GM18868 (cell line): ENCODE data around the gene AHDC1.

Experiments used
- ATAC-seq: cut with Tn5 transposase; IDR thresholded peaks from one replicate; pipeline ENCODE4 v1.9.1; 2021; ENCODE audit warnings: mild to moderate bottlenecking, moderate library complexity; ENCODE audit not compliant: unreplicated experiment

Gene AHDC1

DNA sequence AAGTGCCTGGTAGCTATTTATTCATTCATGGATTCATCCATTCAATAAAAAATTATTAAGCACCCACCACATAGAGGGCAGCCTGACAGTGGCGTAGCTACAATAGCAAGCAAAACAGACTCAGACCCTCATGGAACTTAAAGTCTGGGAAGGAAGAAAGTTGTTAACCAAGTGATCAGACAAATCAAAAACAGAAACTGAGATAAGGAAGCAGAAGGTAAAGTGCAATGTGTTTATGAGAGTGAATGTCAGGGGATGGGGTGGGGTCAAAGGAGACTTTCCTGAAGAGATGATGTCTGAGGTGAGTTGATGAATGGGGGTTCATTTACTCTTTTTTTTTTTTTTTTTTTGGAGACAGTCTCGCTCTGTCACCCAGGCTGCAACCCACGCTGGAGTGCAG is 111.1 kb downstream of the AHDC1 start:
- ATAC-seq = no peak

DNA sequence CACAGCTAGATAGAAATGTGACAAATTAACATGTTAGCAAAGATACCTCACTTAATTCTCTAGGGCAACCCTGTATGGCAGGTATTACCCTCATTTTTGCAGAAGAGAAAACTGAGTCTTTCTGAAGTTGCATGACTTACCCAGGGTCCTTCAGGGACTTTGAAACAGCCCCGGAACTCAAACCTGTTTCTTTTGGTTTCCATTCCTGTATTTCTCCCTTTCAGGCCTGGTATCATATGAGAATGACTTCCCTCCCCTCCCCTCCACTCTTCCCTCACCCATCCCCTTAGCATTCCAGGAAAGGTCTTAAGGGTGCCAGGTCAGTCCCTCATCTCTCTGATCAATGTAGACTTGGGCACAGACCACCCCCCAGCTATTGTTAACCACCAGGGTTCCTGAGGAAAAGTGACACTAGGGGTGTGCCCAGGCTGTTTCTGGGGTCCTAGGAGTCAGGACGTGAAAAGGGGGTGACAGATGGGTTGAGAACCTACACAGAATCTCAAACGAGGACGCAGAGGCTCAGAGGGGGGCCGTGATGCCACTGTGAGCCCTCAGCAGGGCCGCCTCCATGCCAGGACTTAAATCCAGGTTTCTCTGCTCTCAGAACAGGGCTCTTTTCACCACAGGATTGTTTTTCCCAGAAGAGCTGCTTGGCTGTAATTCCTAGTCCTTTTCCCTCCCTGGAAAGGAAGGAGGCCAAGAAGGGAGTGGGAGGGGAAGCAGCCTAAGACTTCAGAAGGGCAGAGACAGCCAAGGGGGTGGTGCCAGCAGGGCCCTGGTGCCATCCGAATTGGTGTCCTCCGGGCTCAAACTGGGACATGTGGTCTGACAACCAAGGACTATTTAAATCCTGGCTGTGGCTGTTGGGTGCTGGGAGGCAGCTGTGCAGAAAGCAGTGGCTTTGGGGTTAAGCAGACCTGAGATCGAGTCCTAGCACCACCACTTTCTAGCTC is 111.9 kb downstream of the AHDC1 start:
- ATAC-seq = no peak

DNA sequence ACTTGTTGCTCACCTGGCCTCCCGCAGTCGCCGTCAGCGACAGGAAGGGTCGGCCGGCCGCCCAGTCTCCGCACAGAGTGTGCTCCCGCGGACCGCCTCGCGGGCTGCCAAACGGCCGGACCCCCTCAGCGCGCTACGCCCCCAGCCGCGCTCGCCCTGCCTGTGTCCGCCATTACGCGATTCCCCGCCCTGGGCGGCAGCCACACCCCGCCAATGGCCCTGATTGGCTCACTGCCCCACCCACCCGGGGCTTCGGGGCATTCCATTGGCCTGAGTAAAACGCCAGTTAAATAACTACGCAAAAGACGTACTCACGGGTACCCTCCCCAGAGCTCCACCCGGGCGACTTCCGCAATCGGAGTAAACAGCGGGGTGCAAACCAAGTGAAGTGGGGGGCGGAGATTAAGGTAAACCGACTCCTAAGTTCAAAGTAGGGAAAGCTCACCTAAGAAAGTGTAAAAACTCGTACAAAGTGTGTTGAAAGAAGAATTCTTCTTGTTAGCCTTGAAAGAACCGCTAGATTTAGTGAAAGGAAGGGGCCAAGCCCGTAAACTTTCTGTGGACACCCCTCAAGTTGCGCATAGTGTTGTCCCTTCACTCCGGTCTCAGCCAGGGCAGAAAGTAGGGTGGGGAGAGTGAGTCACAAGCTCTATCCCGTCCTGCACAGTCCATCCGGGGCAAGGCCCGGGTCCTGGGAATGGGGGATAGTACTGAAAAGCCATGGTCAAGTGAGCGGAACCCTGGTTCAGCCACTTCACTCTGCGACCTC is 113.8 kb downstream of the AHDC1 start, which contains the start of gene WASF2:
Gene WASF2 (minus strand): TSS at position 195 of the 769 bp plus-strand sequence. CDS start 61,277 bp downstream, outside the sequence.
- peak; percentile 77 for ATAC-seq

DNA sequence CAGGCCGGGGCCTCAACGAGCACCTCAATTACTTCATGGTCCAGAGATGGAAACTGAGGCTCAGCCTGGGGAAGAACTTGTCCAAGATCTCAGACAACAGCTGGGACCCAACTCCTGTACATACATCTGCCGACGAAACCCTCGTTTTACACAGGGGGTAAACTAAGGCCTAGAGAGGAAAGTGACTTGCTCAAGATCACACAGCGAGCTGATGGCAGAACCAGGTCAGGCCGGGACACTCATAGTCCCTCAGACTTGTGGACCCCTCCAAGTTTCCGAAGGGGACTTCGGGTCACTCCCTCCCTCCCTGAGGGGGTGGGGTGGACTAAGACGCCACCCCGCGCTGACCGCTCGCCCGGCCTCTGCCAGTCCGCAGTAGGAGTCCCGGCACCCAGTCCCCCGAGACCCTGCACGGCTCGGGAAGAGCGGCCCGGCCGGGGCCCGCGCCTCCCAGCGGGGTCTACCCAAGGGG is 114.4 kb downstream of the AHDC1 start:
- peak; percentile 21 for ATAC-seq

DNA sequence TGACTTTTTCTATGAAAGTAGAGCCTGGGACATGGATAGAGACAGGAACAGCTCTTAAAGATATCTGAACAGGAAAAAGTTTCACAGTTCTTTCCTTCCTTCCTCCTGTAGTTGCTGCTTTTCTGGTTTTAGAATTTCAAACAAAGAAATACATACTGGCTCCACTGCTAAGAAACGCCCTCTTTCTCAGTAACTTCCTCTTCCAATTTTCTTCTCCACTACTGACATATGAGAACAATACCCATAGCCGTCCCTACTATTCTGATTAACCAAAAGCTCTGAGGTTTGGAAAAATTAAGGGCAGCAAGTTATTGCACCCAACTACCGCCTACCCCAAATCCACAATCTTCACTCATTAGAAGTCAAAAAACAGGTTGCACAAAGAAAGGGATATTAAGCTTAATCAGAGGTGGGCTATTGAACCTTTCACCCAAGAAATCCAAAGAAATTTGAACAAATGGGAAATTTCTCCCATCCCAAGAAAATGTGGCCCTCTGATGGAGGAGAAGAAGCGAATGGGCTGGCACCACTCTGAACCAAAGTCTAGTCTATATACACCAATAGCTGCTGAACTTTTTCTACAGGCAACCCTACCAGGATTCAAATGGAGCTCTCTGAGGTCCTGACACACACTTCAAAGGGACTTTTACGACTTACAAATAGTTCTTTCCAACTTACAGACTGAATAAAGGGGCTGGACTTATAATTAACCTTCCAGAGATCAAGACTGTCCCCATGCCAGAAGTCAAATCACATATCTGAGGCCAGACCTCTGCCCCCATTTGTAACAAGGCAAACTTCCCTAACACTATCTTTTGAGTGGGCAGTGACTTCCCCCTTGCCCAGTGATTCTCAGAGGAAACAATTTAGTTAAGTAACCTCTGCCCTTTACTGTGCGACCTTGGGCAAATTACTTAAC is 115.7 kb downstream of the AHDC1 start:
- ATAC-seq = no peak

GRCh38 chr1:27485363-27485762 is 118.6 kb downstream of the AHDC1 start:
- ATAC-seq = no peak
